GM23338 (cell line): ENCODE measurements around the gene VILL. TPM values are rescaled to one million over a fixed set of nuclear protein-coding genes. Genes with fewer than 3 reads are reported as not detected.
A peak's percentile ranks its signal among the peaks of the same experiment; 100 is the strongest.

Experiments
- ATAC-seq: fragments of 200-7000 bp; cut with Tn5 transposase; 3 replicates; pipeline ENCODE4 v1.9.1; 2020
- DNase-seq: peaks from one replicate; pipeline ENCODE4 v3.0.0-alpha.2; 2015; ENCODE audit warnings: low spot score
- H2AFZ ChIP-seq: fragments of 200-600 bp; sonication (generic); 2 replicates; pipeline ENCODE4 v1.8.0; 2016; ENCODE audit warnings: antibody characterized with exemption, mild to moderate bottlenecking, moderate library complexity
- H3F3A ChIP-seq: fragments of 200-600 bp; sonication (generic); replicated peaks from 2 replicates; pipeline ENCODE4 v1.8.0; 2017; ENCODE audit warnings: antibody characterized with exemption, mixed run types, low read depth
- H3K27ac ChIP-seq: fragments of 200-600 bp; sonication (generic); 2 replicates; pipeline ENCODE4 v1.6.1; 2016; ENCODE audit warnings: low read depth
- H3K27me3 ChIP-seq: fragments of 200-600 bp; sonication (generic); 2 replicates; pipeline ENCODE4 v1.8.0; 2016; ENCODE audit warnings: mild to moderate bottlenecking, mixed run types, moderate library complexity; ENCODE audit not compliant: insufficient read depth
- H3K36me3 ChIP-seq: fragments of 200-600 bp; sonication (generic); 2 replicates; pipeline ENCODE4 v1.8.0; 2016; ENCODE audit warnings: mild to moderate bottlenecking; ENCODE audit not compliant: insufficient read depth
- H3K4me1 ChIP-seq: fragments of 200-600 bp; sonication (generic); 2 replicates; pipeline ENCODE4 v1.8.0; 2016; ENCODE audit warnings: mild to moderate bottlenecking, moderate library complexity; ENCODE audit not compliant: insufficient read depth
- H3K4me2 ChIP-seq: fragments of 200-600 bp; sonication (generic); 2 replicates; pipeline ENCODE4 v1.7.1; 2017; ENCODE audit warnings: mixed run types
- H3K4me3 ChIP-seq: fragments of 200-600 bp; sonication (generic); 2 replicates; pipeline ENCODE4 v1.6.1; 2016; ENCODE audit warnings: mixed run types
- H3K79me2 ChIP-seq: fragments of 200-600 bp; sonication (generic); replicated peaks from 2 replicates; pipeline ENCODE4 v1.8.0; 2017; ENCODE audit warnings: mild to moderate bottlenecking; ENCODE audit not compliant: insufficient read depth
- H3K9me2 ChIP-seq: fragments of 200-600 bp; sonication (generic); 2 replicates; pipeline ENCODE4 v1.8.0; 2017; ENCODE audit not compliant: insufficient read depth
- H4K20me1 ChIP-seq: fragments of 200-600 bp; sonication (generic); replicated peaks from 2 replicates; pipeline ENCODE4 v1.8.0; 2017; ENCODE audit warnings: mild to moderate bottlenecking; ENCODE audit not compliant: insufficient read depth
- H3K27ac Mint-ChIP-seq: 2 replicates; pipeline ENCODE4 v1.8.0; 2020; ENCODE audit warnings: inconsistent platforms, mild to moderate bottlenecking, moderate library complexity, mixed read lengths
- H3K27me3 Mint-ChIP-seq: 3 replicates; pipeline ENCODE4 v1.8.0; 2022; ENCODE audit warnings: low read depth, mild to moderate bottlenecking, moderate library complexity, mixed read lengths, inconsistent platforms; ENCODE audit not compliant: insufficient read depth, poor library complexity
- H3K36me3 Mint-ChIP-seq: 3 replicates; pipeline ENCODE4 v1.8.0; 2021; ENCODE audit warnings: low read depth, mild to moderate bottlenecking, inconsistent platforms, moderate library complexity, mixed read lengths
- H3K4me1 Mint-ChIP-seq: 3 replicates; pipeline ENCODE4 v1.8.0; 2020; ENCODE audit warnings: mild to moderate bottlenecking, inconsistent platforms, mixed read lengths
- H3K4me3 Mint-ChIP-seq: 3 replicates; pipeline ENCODE4 v1.8.0; 2021; ENCODE audit warnings: moderate library complexity, mild to moderate bottlenecking, inconsistent platforms, mixed read lengths
- H3K9me3 Mint-ChIP-seq: 3 replicates; pipeline ENCODE4 v1.8.0; 2020; ENCODE audit warnings: moderate library complexity, mild to moderate bottlenecking, inconsistent platforms, mixed read lengths
- CREB1 ChIP-seq: fragments of 250-450 bp; sonication (Bioruptor Pico); IDR thresholded peaks from 2 replicates; pipeline ENCODE4 v1.5.0; 2020; ENCODE audit warnings: low read depth, mild to moderate bottlenecking, moderate library complexity
- EZH2phosphoT487 ChIP-seq: fragments of 200-600 bp; sonication (generic); IDR thresholded peaks from one replicate; pipeline ENCODE4 v1.8.1; 2018; ENCODE audit warnings: antibody characterized with exemption; ENCODE audit not compliant: unreplicated experiment
- JUNB ChIP-seq: IDR thresholded peaks from one replicate; pipeline ENCODE4 v1.6.1; 2016; ENCODE audit warnings: antibody characterized with exemption; ENCODE audit not compliant: unreplicated experiment
- ZNF114 ChIP-seq: fragments of 250-450 bp; sonication (Bioruptor Pico); IDR thresholded peaks from 2 replicates; pipeline ENCODE4 v1.5.0; 2020; ENCODE audit warnings: mild to moderate bottlenecking, moderate library complexity
- polyA plus RNA-seq: library from polyadenylated mRNA; unstranded; fragments of >200 nt; fragmentation: Nextera tagmentation; extraction: Ambion mirVana; gene quantifications from 2 replicates; pipeline ENCODE4 v1.2.1, GENCODE V29; 2016
- total RNA-seq: library from RNA; depleted of rRNA; stranded (reverse); fragments of >200 nt; shearing (Covaris generic); gene quantifications from 2 replicates; pipeline ENCODE4 v1.2.3, GENCODE V29; 2014
- TF ChIP-seq, protein P1 (sequence below): fragments of 250-450 bp; sonication (Bioruptor Pico); IDR thresholded peaks from 2 replicates; pipeline ENCODE4 v1.5.0; 2020; ENCODE audit warnings: mild to moderate bottlenecking, moderate library complexity
- TF ChIP-seq, protein P2 (sequence below): IDR thresholded peaks from one replicate; pipeline ENCODE4 v1.6.1; 2018; ENCODE audit warnings: antibody characterized with exemption; ENCODE audit not compliant: unreplicated experiment

Gene VILL
- total and polyA plus RNA-seq, 2 experiments from 2014 or later = 2.7 to 9.8 TPM

GRCh38 chr3:38009807-38010591, 19.4 kb downstream of the VILL start:
- H3K4me2 ChIP-seq = no peak overlapping the region
- H2AFZ ChIP-seq = no peak overlapping the region
- no peak for ATAC-seq
- H3K4me3 Mint-ChIP-seq = no peak overlapping the region
- H3K79me2 ChIP-seq = no peaks in the 10 kb centered on the region
- peaks cover 2% of the 10 kb centered on the region; the same call in 1 of the 3 replicates for H3K4me1 Mint-ChIP-seq
- 0 out of 2 replicates have a peak, but pooled peaks cover 1% of the 10 kb centered on the region for H3K36me3 ChIP-seq
- no peaks in the 10 kb centered on the region for H3K9me3 Mint-ChIP-seq
- H3K27me3 Mint-ChIP-seq = peaks cover 10% of the 10 kb centered on the region
- H4K20me1 ChIP-seq = no peaks in the 10 kb centered on the region; the same call in 1 of the 2 replicates
- H3K27me3 ChIP-seq = no peaks in the 10 kb centered on the region
- H3K27ac Mint-ChIP-seq = no peak overlapping the region
- H3F3A ChIP-seq = no peaks in the 10 kb centered on the region
- TF ChIP-seq EZH2phosphoT487 = no peak
- TF ChIP-seq, protein P1, sequence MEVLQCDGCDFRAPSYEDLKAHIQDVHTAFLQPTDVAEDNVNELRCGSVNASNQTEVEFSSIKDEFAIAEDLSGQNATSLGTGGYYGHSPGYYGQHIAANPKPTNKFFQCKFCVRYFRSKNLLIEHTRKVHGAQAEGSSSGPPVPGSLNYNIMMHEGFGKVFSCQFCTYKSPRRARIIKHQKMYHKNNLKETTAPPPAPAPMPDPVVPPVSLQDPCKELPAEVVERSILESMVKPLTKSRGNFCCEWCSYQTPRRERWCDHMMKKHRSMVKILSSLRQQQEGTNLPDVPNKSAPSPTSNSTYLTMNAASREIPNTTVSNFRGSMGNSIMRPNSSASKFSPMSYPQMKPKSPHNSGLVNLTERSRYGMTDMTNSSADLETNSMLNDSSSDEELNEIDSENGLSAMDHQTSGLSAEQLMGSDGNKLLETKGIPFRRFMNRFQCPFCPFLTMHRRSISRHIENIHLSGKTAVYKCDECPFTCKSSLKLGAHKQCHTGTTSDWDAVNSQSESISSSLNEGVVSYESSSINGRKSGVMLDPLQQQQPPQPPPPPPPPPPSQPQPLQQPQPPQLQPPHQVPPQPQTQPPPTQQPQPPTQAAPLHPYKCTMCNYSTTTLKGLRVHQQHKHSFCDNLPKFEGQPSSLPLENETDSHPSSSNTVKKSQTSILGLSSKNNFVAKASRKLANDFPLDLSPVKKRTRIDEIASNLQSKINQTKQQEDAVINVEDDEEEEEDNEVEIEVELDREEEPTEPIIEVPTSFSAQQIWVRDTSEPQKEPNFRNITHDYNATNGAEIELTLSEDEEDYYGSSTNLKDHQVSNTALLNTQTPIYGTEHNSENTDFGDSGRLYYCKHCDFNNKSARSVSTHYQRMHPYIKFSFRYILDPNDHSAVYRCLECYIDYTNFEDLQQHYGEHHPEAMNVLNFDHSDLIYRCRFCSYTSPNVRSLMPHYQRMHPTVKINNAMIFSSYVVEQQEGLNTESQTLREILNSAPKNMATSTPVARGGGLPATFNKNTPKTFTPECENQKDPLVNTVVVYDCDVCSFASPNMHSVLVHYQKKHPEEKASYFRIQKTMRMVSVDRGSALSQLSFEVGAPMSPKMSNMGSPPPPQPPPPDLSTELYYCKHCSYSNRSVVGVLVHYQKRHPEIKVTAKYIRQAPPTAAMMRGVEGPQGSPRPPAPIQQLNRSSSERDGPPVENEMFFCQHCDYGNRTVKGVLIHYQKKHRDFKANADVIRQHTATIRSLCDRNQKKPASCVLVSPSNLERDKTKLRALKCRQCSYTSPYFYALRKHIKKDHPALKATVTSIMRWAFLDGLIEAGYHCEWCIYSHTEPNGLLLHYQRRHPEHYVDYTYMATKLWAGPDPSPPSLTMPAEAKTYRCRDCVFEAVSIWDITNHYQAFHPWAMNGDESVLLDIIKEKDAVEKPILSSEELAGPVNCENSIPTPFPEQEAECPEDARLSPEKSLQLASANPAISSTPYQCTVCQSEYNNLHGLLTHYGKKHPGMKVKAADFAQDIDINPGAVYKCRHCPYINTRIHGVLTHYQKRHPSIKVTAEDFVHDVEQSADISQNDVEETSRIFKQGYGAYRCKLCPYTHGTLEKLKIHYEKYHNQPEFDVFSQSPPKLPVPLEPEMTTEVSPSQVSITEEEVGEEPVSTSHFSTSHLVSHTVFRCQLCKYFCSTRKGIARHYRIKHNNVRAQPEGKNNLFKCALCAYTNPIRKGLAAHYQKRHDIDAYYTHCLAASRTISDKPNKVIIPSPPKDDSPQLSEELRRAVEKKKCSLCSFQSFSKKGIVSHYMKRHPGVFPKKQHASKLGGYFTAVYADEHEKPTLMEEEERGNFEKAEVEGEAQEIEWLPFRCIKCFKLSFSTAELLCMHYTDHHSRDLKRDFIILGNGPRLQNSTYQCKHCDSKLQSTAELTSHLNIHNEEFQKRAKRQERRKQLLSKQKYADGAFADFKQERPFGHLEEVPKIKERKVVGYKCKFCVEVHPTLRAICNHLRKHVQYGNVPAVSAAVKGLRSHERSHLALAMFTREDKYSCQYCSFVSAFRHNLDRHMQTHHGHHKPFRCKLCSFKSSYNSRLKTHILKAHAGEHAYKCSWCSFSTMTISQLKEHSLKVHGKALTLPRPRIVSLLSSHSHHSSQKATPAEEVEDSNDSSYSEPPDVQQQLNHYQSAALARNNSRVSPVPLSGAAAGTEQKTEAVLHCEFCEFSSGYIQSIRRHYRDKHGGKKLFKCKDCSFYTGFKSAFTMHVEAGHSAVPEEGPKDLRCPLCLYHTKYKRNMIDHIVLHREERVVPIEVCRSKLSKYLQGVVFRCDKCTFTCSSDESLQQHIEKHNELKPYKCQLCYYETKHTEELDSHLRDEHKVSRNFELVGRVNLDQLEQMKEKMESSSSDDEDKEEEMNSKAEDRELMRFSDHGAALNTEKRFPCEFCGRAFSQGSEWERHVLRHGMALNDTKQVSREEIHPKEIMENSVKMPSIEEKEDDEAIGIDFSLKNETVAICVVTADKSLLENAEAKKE (CRISPR knock-in tag) = no peak
- H3K9me2 ChIP-seq = no peaks in the 10 kb centered on the region
- no peaks in the 10 kb centered on the region for H3K4me1 ChIP-seq
- H3K36me3 Mint-ChIP-seq = peaks cover 12% of the 10 kb centered on the region; the same call in 1 of the 3 replicates
- no peak for DNase-seq
- no peak overlapping the region for H3K27ac ChIP-seq
- no peak overlapping the region for H3K4me3 ChIP-seq

- peaks cover 22% of the 10 kb centered on the region for H3K36me3 Mint-ChIP-seq
- no peaks in the 10 kb centered on the region for H3F3A ChIP-seq
- H3K79me2 ChIP-seq = no peaks in the 10 kb centered on the region
- no peak overlapping the region for H3K4me2 ChIP-seq
- no peaks in the 10 kb centered on the region for H3K27me3 ChIP-seq
- H3K9me3 Mint-ChIP-seq = no peaks in the 10 kb centered on the region
- 0 out of 2 replicates have a peak, but pooled peaks cover 3% of the 10 kb centered on the region for H3K36me3 ChIP-seq
- H4K20me1 ChIP-seq = no peaks in the 10 kb centered on the region; the same call in 1 of the 2 replicates
- H3K4me3 Mint-ChIP-seq = no peak overlapping the region
- no peaks in the 10 kb centered on the region for H3K9me2 ChIP-seq
- 0 out of 3 replicates have a peak, but pooled peaks cover 2% of the 10 kb centered on the region for H3K4me1 Mint-ChIP-seq
- no peak overlapping the region for H3K27ac ChIP-seq
- ATAC-seq (peak; percentile 47), DNase-seq (no peak)
- H3K27ac Mint-ChIP-seq = no peak overlapping the region
- peaks cover 9% of the 10 kb centered on the region for H3K27me3 Mint-ChIP-seq
- H3K4me3 ChIP-seq = no peak overlapping the region
- H3K4me1 ChIP-seq = no peaks in the 10 kb centered on the region
- H2AFZ ChIP-seq = no peak overlapping the region
- no peak for TF ChIP-seq CREB1 (CRISPR knock-in tag)
- no peak for TF ChIP-seq EZH2phosphoT487
- TF ChIP-seq, protein P2, sequence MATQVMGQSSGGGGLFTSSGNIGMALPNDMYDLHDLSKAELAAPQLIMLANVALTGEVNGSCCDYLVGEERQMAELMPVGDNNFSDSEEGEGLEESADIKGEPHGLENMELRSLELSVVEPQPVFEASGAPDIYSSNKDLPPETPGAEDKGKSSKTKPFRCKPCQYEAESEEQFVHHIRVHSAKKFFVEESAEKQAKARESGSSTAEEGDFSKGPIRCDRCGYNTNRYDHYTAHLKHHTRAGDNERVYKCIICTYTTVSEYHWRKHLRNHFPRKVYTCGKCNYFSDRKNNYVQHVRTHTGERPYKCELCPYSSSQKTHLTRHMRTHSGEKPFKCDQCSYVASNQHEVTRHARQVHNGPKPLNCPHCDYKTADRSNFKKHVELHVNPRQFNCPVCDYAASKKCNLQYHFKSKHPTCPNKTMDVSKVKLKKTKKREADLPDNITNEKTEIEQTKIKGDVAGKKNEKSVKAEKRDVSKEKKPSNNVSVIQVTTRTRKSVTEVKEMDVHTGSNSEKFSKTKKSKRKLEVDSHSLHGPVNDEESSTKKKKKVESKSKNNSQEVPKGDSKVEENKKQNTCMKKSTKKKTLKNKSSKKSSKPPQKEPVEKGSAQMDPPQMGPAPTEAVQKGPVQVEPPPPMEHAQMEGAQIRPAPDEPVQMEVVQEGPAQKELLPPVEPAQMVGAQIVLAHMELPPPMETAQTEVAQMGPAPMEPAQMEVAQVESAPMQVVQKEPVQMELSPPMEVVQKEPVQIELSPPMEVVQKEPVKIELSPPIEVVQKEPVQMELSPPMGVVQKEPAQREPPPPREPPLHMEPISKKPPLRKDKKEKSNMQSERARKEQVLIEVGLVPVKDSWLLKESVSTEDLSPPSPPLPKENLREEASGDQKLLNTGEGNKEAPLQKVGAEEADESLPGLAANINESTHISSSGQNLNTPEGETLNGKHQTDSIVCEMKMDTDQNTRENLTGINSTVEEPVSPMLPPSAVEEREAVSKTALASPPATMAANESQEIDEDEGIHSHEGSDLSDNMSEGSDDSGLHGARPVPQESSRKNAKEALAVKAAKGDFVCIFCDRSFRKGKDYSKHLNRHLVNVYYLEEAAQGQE = no peak
- no peak for TF ChIP-seq ZNF114 (CRISPR knock-in tag)
- no peak for TF ChIP-seq JUNB
Measured at GRCh38 chr3:38011111-38011510, 20.5 kb downstream of the VILL start.
